ENCODE data around the gene PDCD10.

Gene PDCD10

DNA sequence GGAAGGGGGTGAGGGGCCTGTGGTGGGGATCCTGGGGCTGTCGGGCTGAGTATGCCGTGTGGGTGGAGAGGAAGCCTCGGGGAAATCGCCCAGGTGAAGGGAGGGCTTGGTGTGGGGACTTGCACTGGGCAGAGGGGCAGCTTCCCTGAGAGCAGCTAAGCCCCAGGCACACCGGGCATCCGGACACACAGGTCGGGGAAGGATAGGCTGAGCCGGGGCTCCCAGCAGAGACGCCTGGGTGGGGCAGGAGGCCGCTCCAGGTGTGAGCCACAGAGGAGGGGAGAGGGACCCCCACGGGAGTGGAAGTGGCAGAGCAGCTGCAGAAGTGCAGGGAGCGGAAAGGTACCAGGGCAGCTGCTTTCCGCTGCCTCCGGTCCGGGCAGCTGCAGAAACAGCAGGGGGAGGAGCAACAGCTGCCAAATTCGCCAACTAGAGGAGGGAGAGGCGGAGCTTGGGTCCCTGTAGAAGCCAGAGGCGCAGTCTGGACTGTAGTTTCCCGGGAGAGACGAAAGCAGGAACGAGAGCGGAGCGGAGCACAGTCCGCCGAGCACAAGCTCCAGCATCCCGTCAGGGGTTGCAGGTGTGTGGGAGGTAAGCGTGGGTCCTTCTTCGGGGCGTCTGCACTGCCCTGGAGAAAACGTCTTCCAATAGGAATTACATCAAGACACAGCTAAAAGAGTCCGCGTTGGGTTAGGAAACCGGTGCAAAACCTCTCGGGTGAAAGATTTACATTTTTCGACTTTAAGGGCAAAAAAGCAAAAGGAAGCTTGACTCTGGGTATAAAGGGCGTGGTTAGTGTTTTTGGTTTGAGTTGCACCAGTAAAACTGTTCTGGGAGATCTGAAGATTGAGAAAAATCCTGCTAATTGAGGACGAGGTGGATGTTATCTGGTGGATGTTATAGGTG, 794 bp upstream of the PDCD10 start, which contains the start of gene SERPINI1:
TSS of gene SERPINI1 (plus strand) at position 489 of the 906 bp plus-strand sequence. CDS start 53,408 bp downstream, outside the sequence.
- DNase-seq (ENCODE audit: low spot score): peak; percentile 96

DNA sequence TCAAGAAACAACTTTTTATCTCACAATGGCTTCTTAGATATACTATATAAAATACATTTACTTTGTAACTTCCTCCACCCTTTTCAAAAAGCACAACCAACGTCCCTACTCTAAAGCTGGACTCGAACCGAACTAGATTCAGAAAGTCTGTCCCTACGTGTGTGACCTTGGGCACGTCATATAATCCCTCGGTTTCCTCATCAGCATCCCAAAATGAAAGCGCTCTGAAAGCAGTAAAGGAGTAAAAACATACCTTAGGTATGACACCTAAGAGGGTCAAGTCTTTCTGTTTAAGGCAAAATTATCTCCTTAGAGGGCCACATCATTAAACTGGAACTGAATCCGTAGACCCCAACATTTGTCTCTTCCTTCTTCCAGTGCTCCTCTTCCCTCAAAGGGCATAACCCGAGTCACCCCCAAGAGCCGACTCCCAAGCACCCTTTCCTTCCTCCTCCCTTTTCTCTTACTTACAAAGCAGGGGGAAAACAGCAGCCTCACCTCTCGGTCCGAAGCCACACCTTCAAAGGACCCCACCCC, 663 bp downstream of the PDCD10 start:
- no peak for DNase-seq (ENCODE audit: low spot score)

- no peak for DNase-seq (ENCODE audit: low spot score)
These were observed 2.2 kb downstream of the PDCD10 start for GRCh38 chr3:167732313-167733065.

DNA sequence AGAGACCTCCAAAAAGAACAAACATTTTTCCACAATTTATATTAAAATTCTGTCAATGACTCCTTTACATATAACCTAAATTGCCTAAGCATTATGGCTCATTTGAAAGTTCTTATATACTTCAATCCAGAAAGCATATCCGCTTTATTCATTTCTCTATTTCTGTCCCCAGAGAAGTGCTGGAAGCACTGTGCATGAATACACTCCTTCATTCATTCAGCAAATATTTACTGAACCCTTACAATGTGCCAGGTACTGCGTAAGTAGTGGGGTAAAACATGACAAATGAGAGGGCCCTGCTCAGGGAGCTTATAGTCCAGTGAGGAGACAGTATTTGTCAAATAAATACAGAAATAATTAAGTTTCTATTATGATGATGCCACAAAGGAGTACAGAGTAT, 3.3 kb downstream of the PDCD10 start:
- no peak for DNase-seq (ENCODE audit: low spot score)

GRCh38 chr3:167729591-167729990, 5.1 kb downstream of the PDCD10 start:
- DNase-seq (ENCODE audit: low spot score): no peak

DNA sequence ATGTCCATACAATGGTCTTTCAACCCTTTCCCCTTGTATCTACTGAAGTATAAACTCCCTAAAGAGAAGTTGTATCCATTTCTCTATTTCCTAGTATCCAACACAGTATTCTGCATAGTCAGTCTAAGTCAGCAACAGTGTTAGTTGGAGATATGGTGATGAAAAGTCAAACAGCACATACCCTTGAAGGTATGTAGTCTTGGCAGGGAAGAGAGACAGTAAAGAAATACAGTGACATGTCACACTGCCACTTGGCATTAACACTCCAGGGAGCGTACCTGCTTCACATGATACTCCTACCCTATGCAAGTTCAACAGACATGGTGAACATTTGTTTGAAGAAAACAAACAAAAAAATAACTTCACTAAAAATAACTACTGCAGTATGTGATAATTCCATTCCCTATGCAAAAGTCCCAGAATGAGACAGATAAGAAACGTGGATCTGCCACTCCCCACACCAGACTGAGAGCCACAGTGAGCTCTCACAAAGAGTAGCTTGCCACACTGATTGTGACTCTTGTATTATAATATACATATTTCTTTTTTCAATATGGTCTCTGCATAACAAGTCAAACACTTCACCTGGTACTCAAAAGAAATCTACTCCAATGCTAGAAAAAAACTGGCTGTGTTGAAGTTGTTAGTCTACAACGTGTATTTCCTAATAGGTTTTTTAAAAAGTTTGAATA, 5.9 kb downstream of the PDCD10 start:
- DNase-seq (ENCODE audit: low spot score): no peak

DNA sequence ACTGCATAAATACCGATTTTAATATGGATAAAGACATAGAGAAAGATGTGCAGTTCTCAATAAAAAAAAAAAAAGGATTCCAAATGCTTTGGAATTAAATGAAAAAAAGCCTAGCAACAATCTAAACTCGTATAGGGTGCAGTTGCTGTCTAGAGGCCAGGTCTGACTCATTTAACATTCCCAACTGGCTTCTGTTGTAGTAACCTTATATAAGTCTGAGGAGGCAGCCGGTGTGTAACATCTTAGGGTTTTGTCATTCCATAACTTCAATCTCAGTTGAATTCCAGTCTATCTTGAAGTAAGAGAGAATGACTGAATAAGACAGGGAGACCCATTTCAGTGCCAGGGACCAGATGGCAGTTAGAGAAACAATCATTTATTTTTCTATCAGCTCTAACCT, 6.5 kb downstream of the PDCD10 start:
- DNase-seq (ENCODE audit: low spot score): no peak

GRCh38 chr3:167723872-167724271, 10.8 kb downstream of the PDCD10 start:
- no peak for DNase-seq (ENCODE audit: low spot score)

DNA sequence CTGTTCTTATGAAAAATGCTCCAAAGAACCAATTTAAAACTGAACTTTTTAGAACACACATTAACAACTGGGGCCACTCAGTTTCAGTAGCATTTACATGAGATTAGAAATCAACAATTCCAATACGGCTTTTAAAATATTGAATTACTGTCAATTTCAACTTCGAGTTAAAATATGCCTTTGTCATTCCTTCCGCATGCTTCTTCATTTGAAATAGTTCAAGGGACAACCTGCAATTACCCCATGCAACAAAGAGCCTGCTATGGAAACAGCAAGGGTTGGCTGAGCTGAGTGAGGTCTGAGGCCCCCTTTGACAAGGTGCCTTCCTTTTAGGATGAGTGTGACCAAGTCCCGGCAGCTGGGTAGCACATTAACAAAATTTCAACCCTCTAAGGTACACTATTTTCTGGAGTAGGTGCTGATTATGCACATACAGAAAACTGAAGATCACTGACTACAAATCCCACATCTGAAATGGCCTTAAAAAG, 11.6 kb downstream of the PDCD10 start:
- DNase-seq (ENCODE audit: low spot score): no peak

- no peak for DNase-seq (ENCODE audit: low spot score)
These were observed 16.1 kb downstream of the PDCD10 start for GRCh38 chr3:167718582-167718981.

- DNase-seq (ENCODE audit: low spot score): no peak
These were observed 17.8 kb downstream of the PDCD10 start for GRCh38 chr3:167716920-167717319.

DNA sequence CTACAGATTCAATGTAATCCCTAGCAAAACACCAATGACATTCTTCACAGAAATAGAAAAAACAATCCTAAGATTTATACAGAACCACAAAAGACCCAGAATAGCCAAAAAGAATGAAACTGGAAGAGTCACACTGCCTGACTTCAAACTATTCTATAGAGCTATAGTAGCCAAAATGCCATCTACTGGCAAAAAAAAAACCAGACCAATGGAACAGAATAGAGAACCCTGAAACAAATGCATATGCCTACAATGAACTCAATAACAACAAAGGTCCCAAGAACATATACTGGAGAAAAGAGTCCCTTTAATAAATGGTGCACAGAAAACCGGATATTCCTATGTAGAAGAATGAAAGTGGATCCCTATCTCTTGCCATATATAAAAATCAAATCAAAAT, 19.8 kb downstream of the PDCD10 start:
- no peak for DNase-seq (ENCODE audit: low spot score)

- no peak for DNase-seq (ENCODE audit: low spot score)
These were observed 22.2 kb downstream of the PDCD10 start for GRCh38 chr3:167712445-167712844.

- no peak for DNase-seq (ENCODE audit: low spot score)
These were observed 23.3 kb downstream of the PDCD10 start for GRCh38 chr3:167711439-167711838.

DNA sequence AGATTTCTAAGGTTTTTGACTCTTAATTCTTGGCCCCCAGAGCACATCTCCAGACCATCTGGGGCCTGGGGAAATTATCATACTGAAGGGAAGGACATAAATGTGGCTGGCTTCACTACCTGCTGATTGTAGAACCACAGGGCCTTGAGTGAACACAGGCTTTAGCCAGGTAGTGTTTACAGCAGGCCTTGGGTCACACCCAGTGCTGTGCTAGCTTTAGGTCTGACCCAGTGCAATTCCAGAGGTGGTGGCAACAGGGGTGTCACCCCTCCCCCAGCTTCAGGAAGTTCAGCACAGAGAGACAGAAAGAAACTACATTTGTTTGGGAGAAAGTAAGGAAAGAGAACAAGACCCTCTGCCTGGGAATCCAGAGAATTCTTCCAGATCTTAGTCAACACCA, 24.1 kb downstream of the PDCD10 start:
- no peak for DNase-seq (ENCODE audit: low spot score)

DNA sequence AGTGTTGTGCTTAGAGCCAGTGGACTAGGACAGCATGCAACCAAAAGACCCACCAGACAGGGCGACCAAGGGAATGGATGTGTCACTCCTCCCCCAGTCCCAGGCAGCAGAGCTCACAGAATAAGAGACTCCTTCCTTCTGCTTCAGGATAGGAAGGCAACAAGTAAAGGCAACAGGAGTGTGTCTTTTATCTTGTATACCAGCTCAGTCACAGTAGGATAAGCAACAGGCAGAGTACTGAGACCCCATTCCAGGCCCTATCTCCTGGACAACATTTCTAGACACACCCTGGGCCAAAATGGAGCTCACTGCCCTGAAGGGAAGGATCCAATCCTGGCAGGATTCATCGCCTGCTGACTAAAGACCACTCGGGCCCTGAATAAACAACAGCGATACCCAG, 25.0 kb downstream of the PDCD10 start:
- no peak for DNase-seq (ENCODE audit: low spot score)

GRCh38 chr3:167705840-167706239, 28.9 kb downstream of the PDCD10 start:
- DNase-seq (ENCODE audit: low spot score): no peak

DNA sequence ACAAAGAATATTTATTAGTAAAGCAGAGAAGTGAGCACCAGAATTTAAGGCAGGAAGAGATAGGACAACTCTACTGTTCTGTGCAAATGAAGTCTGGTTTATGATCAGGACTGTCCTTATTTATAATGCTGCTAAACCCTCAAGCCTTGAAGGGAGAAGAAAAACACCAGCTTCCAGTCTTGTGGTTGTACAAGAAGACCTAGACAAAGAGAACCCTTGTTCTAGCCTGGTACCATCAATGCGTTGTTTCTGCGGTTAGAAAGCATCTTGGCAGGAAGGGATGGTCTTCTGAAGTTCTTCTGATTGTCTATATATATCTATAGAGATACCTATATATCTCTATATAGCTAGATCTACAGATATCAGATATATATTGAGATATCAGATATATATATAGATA, 33.8 kb downstream of the PDCD10 start:
- DNase-seq (ENCODE audit: low spot score): no peak

DNA sequence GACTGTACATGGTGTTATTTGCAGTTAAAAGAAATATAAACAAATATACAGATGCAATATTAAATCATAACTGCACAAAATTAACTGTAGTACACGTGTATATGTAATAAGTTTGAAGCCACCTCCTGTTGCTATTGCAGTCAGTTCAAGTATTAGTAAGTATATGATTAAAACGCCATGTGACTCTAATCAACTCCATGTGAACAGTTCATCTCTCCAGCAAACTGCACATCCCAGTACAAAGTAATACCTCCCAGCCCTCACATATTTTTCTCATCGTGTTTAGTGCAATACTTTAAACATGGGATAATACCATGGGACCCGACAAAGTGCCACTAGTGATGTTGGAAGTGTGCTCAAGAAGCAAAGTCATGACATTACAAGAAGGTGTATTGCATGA, 34.6 kb downstream of the PDCD10 start:
- DNase-seq (ENCODE audit: low spot score): no peak

DNA sequence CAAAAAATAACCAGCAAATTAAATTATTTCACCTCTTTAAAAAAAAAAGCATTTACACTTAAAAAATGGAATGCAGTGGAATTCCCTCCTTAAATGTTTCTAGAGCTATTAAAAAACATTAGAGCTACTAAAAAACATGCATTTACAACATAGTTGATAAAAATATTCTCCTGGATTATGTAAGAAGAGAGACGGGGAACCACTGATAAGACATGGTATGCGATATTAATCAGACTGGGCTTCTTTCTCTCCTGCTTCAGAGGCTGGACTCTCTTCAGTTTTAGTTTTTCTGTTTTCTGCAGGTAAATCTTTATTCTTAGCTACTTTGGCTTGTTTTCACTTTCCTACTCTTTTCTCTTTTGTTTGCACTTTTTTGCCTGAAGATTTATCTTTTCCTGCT, 40.6 kb downstream of the PDCD10 start:
- DNase-seq (ENCODE audit: low spot score): no peak

DNA sequence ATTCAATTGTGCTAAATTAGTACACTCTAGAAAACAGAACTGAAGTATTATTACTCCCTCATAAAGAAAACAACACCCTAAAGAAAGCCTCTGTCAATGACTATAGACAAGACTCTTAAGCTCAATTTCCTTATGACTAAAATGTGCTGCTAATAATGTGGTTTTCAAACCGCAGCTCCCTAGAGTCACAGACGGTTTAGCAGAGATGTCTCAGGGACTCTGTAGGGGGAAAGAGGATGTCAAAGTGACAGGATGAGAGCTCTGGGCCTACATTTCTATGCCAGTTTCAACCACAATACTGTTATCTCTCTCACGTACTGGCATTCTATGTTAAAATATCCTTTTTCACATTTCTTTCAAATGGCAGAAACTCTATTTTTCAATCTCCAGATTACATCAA, 43.3 kb downstream of the PDCD10 start:
- no peak for DNase-seq (ENCODE audit: low spot score)

GRCh38 chr3:167684388-167684993, 50.2 kb downstream of the PDCD10 start:
- peak; percentile 59 for DNase-seq (ENCODE audit: low spot score)

All from putamen (tissue), 1 donor.